Measurements from ENCODE around the gene RPE.

The RPE gene

DNA sequence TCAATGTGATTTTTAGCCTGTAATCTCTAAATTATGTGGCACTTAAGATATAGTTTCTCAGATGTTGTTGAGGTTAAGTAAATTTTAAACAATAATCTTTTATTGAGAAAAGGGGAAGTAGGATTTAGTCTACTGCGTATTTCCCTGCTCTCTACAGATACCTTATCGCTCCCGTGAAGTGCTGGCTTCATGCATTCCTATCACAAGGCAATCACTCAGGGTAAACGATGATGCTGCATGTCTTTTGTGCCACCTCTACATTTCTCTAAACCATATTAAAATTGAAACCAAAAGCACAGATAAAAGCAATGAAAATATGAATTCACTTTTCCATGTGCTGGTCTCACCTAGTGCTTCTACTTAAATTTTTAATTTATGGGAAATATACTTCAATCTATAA, 14.4 kb upstream of the RPE start:
- no peaks in the 10 kb centered on the region for H3K36me3 ChIP-seq (ENCODE audit: control insufficient read depth, insufficient read depth, low read length)
- H3K27me3 ChIP-seq (replicated peaks; ENCODE audit: control insufficient read depth, insufficient read depth, low read length), result no peaks in the 10 kb centered on the region
- no peak for DNase-seq (ENCODE audit: extremely low read depth, insufficient read length)
- no peak overlapping the region for H3K4me3 ChIP-seq (replicated peaks; ENCODE audit: low read depth, low read length)
- TF ChIP-seq, protein P1, sequence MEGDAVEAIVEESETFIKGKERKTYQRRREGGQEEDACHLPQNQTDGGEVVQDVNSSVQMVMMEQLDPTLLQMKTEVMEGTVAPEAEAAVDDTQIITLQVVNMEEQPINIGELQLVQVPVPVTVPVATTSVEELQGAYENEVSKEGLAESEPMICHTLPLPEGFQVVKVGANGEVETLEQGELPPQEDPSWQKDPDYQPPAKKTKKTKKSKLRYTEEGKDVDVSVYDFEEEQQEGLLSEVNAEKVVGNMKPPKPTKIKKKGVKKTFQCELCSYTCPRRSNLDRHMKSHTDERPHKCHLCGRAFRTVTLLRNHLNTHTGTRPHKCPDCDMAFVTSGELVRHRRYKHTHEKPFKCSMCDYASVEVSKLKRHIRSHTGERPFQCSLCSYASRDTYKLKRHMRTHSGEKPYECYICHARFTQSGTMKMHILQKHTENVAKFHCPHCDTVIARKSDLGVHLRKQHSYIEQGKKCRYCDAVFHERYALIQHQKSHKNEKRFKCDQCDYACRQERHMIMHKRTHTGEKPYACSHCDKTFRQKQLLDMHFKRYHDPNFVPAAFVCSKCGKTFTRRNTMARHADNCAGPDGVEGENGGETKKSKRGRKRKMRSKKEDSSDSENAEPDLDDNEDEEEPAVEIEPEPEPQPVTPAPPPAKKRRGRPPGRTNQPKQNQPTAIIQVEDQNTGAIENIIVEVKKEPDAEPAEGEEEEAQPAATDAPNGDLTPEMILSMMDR (IDR thresholded peaks at IDR 0.05; ENCODE audit: insufficient read depth, low read length, poor library complexity, severe bottlenecking), result no peak

DNA sequence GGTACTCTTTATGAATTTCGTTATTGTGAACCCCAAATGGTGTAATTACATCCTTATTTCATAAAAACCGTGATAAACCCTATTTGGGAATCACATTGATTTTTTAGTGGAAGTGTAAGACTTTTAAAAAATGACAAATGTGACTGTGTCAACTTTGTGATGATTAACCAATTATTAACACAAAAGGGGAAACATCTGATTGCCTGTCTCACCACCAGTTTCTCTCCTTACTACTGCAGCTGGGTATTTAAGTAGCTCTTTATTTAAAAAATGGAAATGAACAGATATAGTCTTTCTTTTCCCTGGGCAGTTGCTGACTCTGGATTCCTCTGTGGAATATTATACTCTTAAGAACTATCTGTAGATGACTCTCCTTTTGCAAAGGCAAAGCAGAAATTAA, 11.6 kb upstream of the RPE start:
- no peaks in the 10 kb centered on the region for H3K36me3 ChIP-seq (ENCODE audit: control insufficient read depth, insufficient read depth, low read length)
- TF ChIP-seq, protein P1 (IDR thresholded peaks at IDR 0.05; ENCODE audit: insufficient read depth, low read length, poor library complexity, severe bottlenecking), result no peak
- DNase-seq (ENCODE audit: extremely low read depth, insufficient read length), result no peak
- no peak overlapping the region for H3K4me3 ChIP-seq (replicated peaks; ENCODE audit: low read depth, low read length)
- H3K27me3 ChIP-seq (replicated peaks; ENCODE audit: control insufficient read depth, insufficient read depth, low read length), result no peaks in the 10 kb centered on the region

DNA sequence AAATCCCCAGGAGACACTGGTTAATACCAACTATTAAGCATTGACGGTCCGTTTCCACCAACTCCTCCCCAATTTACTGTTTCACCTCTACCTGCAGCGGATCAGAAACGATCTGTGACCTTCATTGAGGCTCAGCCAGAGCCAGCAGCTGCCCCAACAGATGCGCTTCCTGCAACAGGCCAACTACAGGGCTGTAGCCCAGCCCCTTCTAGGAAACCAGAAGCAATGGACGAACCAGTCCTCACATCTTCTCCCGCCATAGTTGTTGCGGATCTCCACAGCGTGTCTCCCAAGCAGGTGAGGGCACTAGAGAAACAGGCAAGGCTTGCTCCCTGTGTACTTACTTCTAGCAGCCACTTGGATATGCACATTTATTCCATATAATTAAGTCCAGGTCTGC, 8.5 kb upstream of the RPE start:
- no peaks in the 10 kb centered on the region for H3K36me3 ChIP-seq (ENCODE audit: control insufficient read depth, insufficient read depth, low read length)
- no peaks in the 10 kb centered on the region for H3K27me3 ChIP-seq (replicated peaks; ENCODE audit: control insufficient read depth, insufficient read depth, low read length)
- DNase-seq (ENCODE audit: extremely low read depth, insufficient read length), result no peak
- TF ChIP-seq, protein P1 (IDR thresholded peaks at IDR 0.05; ENCODE audit: insufficient read depth, low read length, poor library complexity, severe bottlenecking), result no peak
- H3K4me3 ChIP-seq (replicated peaks; ENCODE audit: low read depth, low read length), result no peak overlapping the region

DNA sequence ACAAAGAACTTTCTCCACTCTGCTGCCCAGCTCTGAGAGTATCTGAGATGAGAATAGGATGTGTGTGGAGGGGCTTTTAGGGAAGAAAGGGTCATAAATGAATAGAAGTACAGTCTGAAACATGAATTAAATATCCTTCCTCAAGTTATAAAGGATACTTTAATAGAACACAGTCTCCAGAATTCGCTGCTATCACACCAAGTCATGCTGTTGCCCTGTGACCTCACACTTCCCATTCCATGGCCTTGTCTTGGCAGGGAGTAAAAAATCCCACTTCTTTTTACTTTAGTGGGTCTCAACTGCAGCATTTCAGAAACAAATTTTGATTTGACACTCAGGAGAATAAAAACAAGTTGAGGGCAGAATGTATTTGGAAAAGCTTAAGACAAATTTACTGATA, 3.8 kb upstream of the RPE start:
- TF ChIP-seq, protein P1 (IDR thresholded peaks at IDR 0.05; ENCODE audit: insufficient read depth, low read length, poor library complexity, severe bottlenecking), result no peak

DNA sequence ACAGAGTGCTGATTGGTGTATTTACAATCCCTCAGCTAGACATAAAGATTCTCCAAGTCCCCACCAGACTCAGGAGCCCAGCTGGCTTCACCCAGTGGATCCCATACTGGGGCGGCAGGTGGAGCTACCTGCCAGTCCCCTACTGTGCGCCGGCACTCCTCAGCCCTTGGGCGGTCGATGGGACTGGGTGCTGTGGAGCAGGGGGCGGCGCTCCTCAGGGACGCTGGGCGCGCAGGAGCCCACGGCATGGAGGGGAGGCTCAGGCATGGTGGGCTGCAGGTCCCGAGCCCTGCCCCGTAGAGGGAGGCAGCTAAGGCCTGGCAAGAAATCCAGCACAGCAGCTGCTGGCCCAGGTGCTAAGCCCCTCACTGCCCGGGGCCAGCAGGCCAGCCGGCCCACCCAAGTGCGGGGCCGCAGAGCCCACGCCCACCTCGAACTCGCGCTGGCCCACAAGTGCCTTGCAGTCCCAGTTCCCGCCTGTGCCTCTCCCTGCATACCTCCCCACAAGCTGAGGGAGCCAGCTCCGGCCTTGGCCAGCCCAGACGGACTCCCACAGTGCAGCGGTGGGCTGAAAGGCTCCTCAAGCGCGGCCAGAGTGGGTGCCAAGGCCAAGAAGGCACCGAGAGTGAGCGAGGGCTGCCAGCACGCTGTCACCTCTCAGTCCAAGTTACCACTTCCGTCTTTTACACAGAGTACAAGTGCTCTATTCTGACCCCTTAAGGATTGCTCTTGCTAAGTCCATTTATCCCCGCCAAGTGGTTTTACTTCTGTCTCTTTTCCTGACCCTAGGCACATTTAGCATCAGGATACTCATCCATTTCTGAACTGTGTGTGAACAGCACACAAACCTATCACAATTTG, 1.7 kb upstream of the RPE start:
- Histone ChIP-seq H3K36me3 (ENCODE audit: control insufficient read depth, insufficient read depth, low read length) (peaks cover 3% of the 10 kb centered on the region; the same call in 1 of the 2 replicates), H3K27me3 (replicated peaks; ENCODE audit: control insufficient read depth, insufficient read depth, low read length) (no peaks in the 10 kb centered on the region), H3K4me3 (replicated peaks; ENCODE audit: low read depth, low read length) (no peak overlapping the region)
- DNase-seq (ENCODE audit: extremely low read depth, insufficient read length), result no peak
- TF ChIP-seq, protein P1 (IDR thresholded peaks at IDR 0.05; ENCODE audit: insufficient read depth, low read length, poor library complexity, severe bottlenecking), result no peak

More for the DNA sequence above, 3.8 kb upstream of the RPE start:
- H3K36me3 ChIP-seq (ENCODE audit: control insufficient read depth, insufficient read depth, low read length), result no peaks in the 10 kb centered on the region
- H3K27me3 ChIP-seq (replicated peaks; ENCODE audit: control insufficient read depth, insufficient read depth, low read length), result no peaks in the 10 kb centered on the region
- DNase-seq (ENCODE audit: extremely low read depth, insufficient read length), result no peak
- H3K4me3 ChIP-seq (replicated peaks; ENCODE audit: low read depth, low read length), result no peak overlapping the region
